SK-N-SH (cell line): Measurements from ENCODE around the gene HLA-E. TPM values are rescaled to one million over a fixed set of nuclear protein-coding genes. Genes with fewer than 3 reads are reported as not detected.

ENCODE experiments used
- CTCF ChIA-PET: fragments of 300-600, 350-600 bp; formaldehyde crosslinking; extraction: SDS; loops from one replicate; lab custom pipeline; 2021; lab: Yijun Ruan, JAX
- POLR2A ChIA-PET: fragments of 350-600 bp; sonication (Branson Sonifier 250); formaldehyde crosslinking; extraction: SDS; loops from one replicate; lab custom pipeline; 2020; ENCODE audit warnings: antibody characterized with exemption, inconsistent platforms; lab: Yijun Ruan, JAX
- DNase-seq: peaks from one replicate; pipeline ENCODE4 v3.0.0; 2012
- H2AFZ ChIP-seq: fragments of 200-600 bp; sonication (generic); 2 replicates; pipeline ENCODE4 v1.8.1; 2016; ENCODE audit warnings: antibody characterized with exemption, mild to moderate bottlenecking, low read depth
- H3F3A ChIP-seq: fragments of 200-600 bp; sonication (generic); replicated peaks from 2 replicates; pipeline ENCODE3; 2016; ENCODE audit warnings: antibody characterized with exemption, mild to moderate bottlenecking; ENCODE audit not compliant: insufficient read depth
- H3K27ac ChIP-seq, 2 experiments: fragments of 200-500 bp in 1 of 2; fragments of 200-600 bp in 1 of 2; sonication (Bioruptor generic) in 1 of 2; sonication (generic), shearing (Covaris generic) in 1 of 2; 2 replicates each; pipeline versions ENCODE4 v1.5.1 to v1.6.1; 2014 to 2016; ENCODE audit warnings: low read depth in 2 of 2, inconsistent platforms in 1 of 2, low read length in 1 of 2, mild to moderate bottlenecking in 1 of 2, mixed read lengths in 1 of 2
- H3K27me3 ChIP-seq: fragments of 200-600 bp; sonication (generic), shearing (Covaris generic); 2 replicates; pipeline ENCODE4 v1.6.1; 2016; ENCODE audit warnings: mixed run types; ENCODE audit not compliant: insufficient read depth
- H3K36me3 ChIP-seq, 2 experiments: fragments of 200-500 bp in 1 of 2; fragments of 200-600 bp in 1 of 2; sonication (Bioruptor generic) in 1 of 2; sonication (generic) in 1 of 2; replicated peaks in 1 of 2; 2 replicates each; pipeline versions ENCODE3 to v1.5.1; 2014 to 2016; ENCODE audit warnings: low read length in 1 of 2, mild to moderate bottlenecking in 1 of 2; ENCODE audit not compliant: insufficient read depth in 2 of 2, control insufficient read depth in 1 of 2
- H3K4me1 ChIP-seq, 2 experiments: fragments of 200-500 bp in 1 of 2; fragments of 200-600 bp in 1 of 2; sonication (Bioruptor generic) in 1 of 2; sonication (generic), shearing (Covaris generic) in 1 of 2; 2 replicates each; pipeline versions ENCODE4 v1.5.1 to v1.6.1; 2014 to 2016; ENCODE audit warnings: low read depth in 1 of 2, low read length in 1 of 2, mixed run types in 1 of 2; ENCODE audit not compliant: insufficient read depth in 2 of 2, control insufficient read depth in 1 of 2
- H3K4me2 ChIP-seq: fragments of 200-600 bp; sonication (generic), shearing (Covaris generic); 2 replicates; pipeline ENCODE4 v1.6.1; 2017; ENCODE audit warnings: mixed run types
- H3K4me3 ChIP-seq, 2 experiments: fragments of 200-500 bp in 1 of 2; fragments of 200-600 bp in 1 of 2; sonication (Bioruptor generic) in 1 of 2; sonication (generic), shearing (Covaris generic) in 1 of 2; 2 replicates each; pipeline versions ENCODE4 v1.5.1 to v1.8.1; 2014 to 2016; ENCODE audit warnings: low read depth in 2 of 2, inconsistent platforms in 1 of 2, low read length in 1 of 2, mild to moderate bottlenecking in 1 of 2, mixed read lengths in 1 of 2, moderate library complexity in 1 of 2
- H3K79me2 ChIP-seq: fragments of 200-600 bp; sonication (generic); 2 replicates; pipeline ENCODE4 v1.8.1; 2017; ENCODE audit warnings: mild to moderate bottlenecking; ENCODE audit not compliant: insufficient read depth
- H3K9ac ChIP-seq: fragments of 200-600 bp; sonication (generic); 2 replicates; pipeline ENCODE4 v1.6.1; 2017; ENCODE audit warnings: mixed run types
- H3K9me2 ChIP-seq: fragments of 200-600 bp; sonication (generic); 2 replicates; pipeline ENCODE4 v1.6.1; 2017; ENCODE audit warnings: mixed run types
- H3K9me3 ChIP-seq: fragments of 200-600 bp; sonication (generic); 2 replicates; pipeline ENCODE4 v1.6.1; 2017; ENCODE audit warnings: mixed run types, mild to moderate bottlenecking, moderate library complexity
- H4K20me1 ChIP-seq: fragments of 200-600 bp; sonication (generic); 2 replicates; pipeline ENCODE4 v1.6.1; 2017; ENCODE audit warnings: mild to moderate bottlenecking, mixed run types; ENCODE audit not compliant: insufficient read depth
- CTCF ChIP-seq: fragments of 200-600 bp; sonication (generic); IDR thresholded peaks from 2 replicates; pipeline ENCODE4 v1.6.1; 2017; ENCODE audit warnings: antibody characterized with exemption, mild to moderate bottlenecking, moderate library complexity
- EP300 ChIP-seq, 2 experiments: IDR thresholded peaks; 2 replicates each; pipeline versions ENCODE4 v1.4.0 to v1.6.1; 2012; ENCODE audit warnings: borderline replicate concordance in 1 of 2, low read depth in 1 of 2, low read length in 1 of 2
- EZH2phosphoT487 ChIP-seq: fragments of 200-600 bp; sonication (generic); IDR thresholded peaks from 2 replicates; pipeline ENCODE4 v1.6.1; 2017; ENCODE audit warnings: low read depth, mixed run types, mild to moderate bottlenecking, antibody characterized with exemption, moderate library complexity, borderline replicate concordance
- FOSL2 ChIP-seq: IDR thresholded peaks from 2 replicates; pipeline ENCODE4 v1.4.0; 2012; ENCODE audit warnings: low read depth, mild to moderate bottlenecking, moderate library complexity, borderline replicate concordance
- FOXM1 ChIP-seq: IDR thresholded peaks from 2 replicates; pipeline ENCODE4 v1.4.0; 2012; ENCODE audit warnings: low read depth, mild to moderate bottlenecking
- IRF3 ChIP-seq: fragments of 150-350 bp; IDR thresholded peaks from 2 replicates; pipeline ENCODE4 v1.6.1; 2016; ENCODE audit warnings: mild to moderate bottlenecking, low read depth, low read length
- JUND ChIP-seq: IDR thresholded peaks from 2 replicates; pipeline ENCODE4 v1.4.0; 2012
- MXI1 ChIP-seq: IDR thresholded peaks from 2 replicates; pipeline ENCODE4 v1.6.1; 2012; ENCODE audit warnings: mild to moderate bottlenecking, low read depth, low read length, improper control_type of control experiment
- NFIC ChIP-seq: IDR thresholded peaks from 2 replicates; pipeline ENCODE4 v1.4.0; 2012; ENCODE audit warnings: borderline replicate concordance
- POLR2AphosphoS5 ChIP-seq: IDR thresholded peaks from 2 replicates; pipeline ENCODE4 v1.6.1; 2012; ENCODE audit warnings: low read depth, low read length
- RAD21 ChIP-seq: IDR thresholded peaks from 2 replicates; pipeline ENCODE4 v1.6.1; 2012; ENCODE audit warnings: mild to moderate bottlenecking, low read length
- RCOR1 ChIP-seq: fragments of 150-350 bp; IDR thresholded peaks from 2 replicates; pipeline ENCODE4 v1.6.1; 2017; ENCODE audit warnings: antibody characterized with exemption, low read length
- REST ChIP-seq: IDR thresholded peaks from 2 replicates; pipeline ENCODE4 v1.6.1; 2012; ENCODE audit warnings: mild to moderate bottlenecking, low read depth, low read length, moderate library complexity
- RFX5 ChIP-seq: IDR thresholded peaks from 2 replicates; pipeline ENCODE4 v1.6.1; 2012; ENCODE audit warnings: mild to moderate bottlenecking, improper control_type of control experiment, low read length
- SMC3 ChIP-seq: IDR thresholded peaks from 2 replicates; pipeline ENCODE4 v1.6.1; 2012; ENCODE audit warnings: low read depth, low read length, improper control_type of control experiment
- TAF1 ChIP-seq: IDR thresholded peaks from 2 replicates; pipeline ENCODE4 v1.6.1; 2012; ENCODE audit warnings: low read depth, mild to moderate bottlenecking, low read length, moderate library complexity, borderline replicate concordance
- TCF12 ChIP-seq: IDR thresholded peaks from 2 replicates; pipeline ENCODE4 v1.4.0; 2012
- YY1 ChIP-seq: IDR thresholded peaks from 2 replicates; pipeline ENCODE4 v1.4.0; 2012; ENCODE audit warnings: low read depth, mild to moderate bottlenecking
- WGBS: methylation state at CpG from one replicate; pipeline ENCODE4 v1.1.6; 2017; ENCODE audit warnings: low lambda C conversion rate; 5-methylcytosine and 5-hydroxymethylcytosine counted together
- polyA plus RNA-seq, 3 experiments: library from polyadenylated mRNA; depleted of rRNA; stranded (reverse); fragments of >200 nt; gene quantifications; 2 replicates each; pipeline ENCODE4 v1.2.3, GENCODE V29; 2012

Gene HLA-E
- polyA plus RNA-seq, 1 of the 3 experiments (the other 2 are of a cell fraction) = 90.9 TPM

GRCh38 chr6:30463651-30464618 is 25.4 kb upstream of the HLA-E start:
- Histone ChIP-seq H3K4me3 (no peak overlapping the region), H3K27ac (no peak overlapping the region), H3K9ac (no peak overlapping the region), H4K20me1 (0 out of 2 replicates have a peak, but pooled peaks cover 6% of the 10 kb centered on the region), H2AFZ (no peak overlapping the region), H3K27me3 (peaks cover 92% of the 10 kb centered on the region), H3K9me3 (no peaks in the 10 kb centered on the region), H3K4me2 (no peak overlapping the region), H3K4me1 (no peaks in the 10 kb centered on the region; a peak in 1 of 4 replicates), H3F3A (no peaks in the 10 kb centered on the region), H3K79me2 (no peaks in the 10 kb centered on the region), H3K9me2 (no peaks in the 10 kb centered on the region), H3K36me3 (no peaks in the 10 kb centered on the region)
- 26% methylated on average over 27 of the region's 64 CpGs for WGBS
- no peak for DNase-seq
- ChIA-PET CTCF (interaction anchor here (0.6 to 6.1 kb wide), 6 partner anchors 9 to 626 kb away, joined by 3 to 50 read pairs (median 3); no protein-coding TSS in a partner anchor), POLR2A (no interaction called here)
- no peak for TF ChIP-seq TAF1
- no peak for TF ChIP-seq FOSL2

GRCh38 chr6:30465595-30466306 is 23.6 kb upstream of the HLA-E start:
- WGBS = 6% methylated on average over 13 of the region's 13 CpGs
- Histone ChIP-seq H3K36me3 (no peaks in the 10 kb centered on the region), H3K4me3 (peak overlapping the region in 1 of 2 experiments; percentile 62; a peak in 2 of 4 replicates), H3K9ac (no peak overlapping the region), H3K79me2 (no peaks in the 10 kb centered on the region), H3F3A (no peaks in the 10 kb centered on the region), H3K9me3 (no peaks in the 10 kb centered on the region), H2AFZ (no peak overlapping the region), H3K27ac (no peak overlapping the region), H4K20me1 (0 out of 2 replicates have a peak, but pooled peaks cover 6% of the 10 kb centered on the region), H3K9me2 (no peaks in the 10 kb centered on the region), H3K27me3 (peaks cover 80% of the 10 kb centered on the region), H3K4me2 (peak overlapping the region; percentile 93; the same call in 1 of the 2 replicates), H3K4me1 (no peaks in the 10 kb centered on the region; a peak in 1 of 4 replicates)
- DNase-seq = no peak
- POLR2A ChIA-PET = no interaction called here
- CTCF ChIA-PET = interaction anchor here (0.6 to 6.1 kb wide), 10 partner anchors 14 to 151 kb away, joined by 3 to 50 read pairs (median 3); no protein-coding TSS in a partner anchor
- no peak for TF ChIP-seq IRF3
- no peak for TF ChIP-seq FOXM1
- TF ChIP-seq YY1 = no peak
- no peak for TF ChIP-seq JUND
- no peak for TF ChIP-seq REST
- TF ChIP-seq POLR2AphosphoS5 = no peak
- no peak for TF ChIP-seq RAD21
- no peak for TF ChIP-seq RCOR1
- TF ChIP-seq TCF12 = no peak
- no peak for TF ChIP-seq MXI1
- TF ChIP-seq SMC3 = no peak
- TF ChIP-seq EZH2phosphoT487 = no peak
- no peak for TF ChIP-seq NFIC
- TF ChIP-seq EP300 (IDR thresholded peaks at IDR 0.05; ENCODE audit: borderline replicate concordance in 1 of 2, low read depth in 1 of 2, low read length in 1 of 2) = no peak
- TF ChIP-seq CTCF = no peak
- no peak for TF ChIP-seq RFX5
